GM21515 (cell line): ENCODE results near the gene NFIA.

Experiments
- ATAC-seq: cut with Tn5 transposase; IDR thresholded peaks from one replicate; pipeline ENCODE4 v1.9.1; 2021; ENCODE audit not compliant: unreplicated experiment

The NFIA gene

GRCh38 chr1:61412601-61413000 lies 330.2 kb downstream of the NFIA start:
- ATAC-seq: no peak

GRCh38 chr1:61419196-61419595 lies 336.8 kb downstream of the NFIA start:
- ATAC-seq: no peak

- ATAC-seq: no peak
These were observed 337.3 kb downstream of the NFIA start for GRCh38 chr1:61419657-61420056.

GRCh38 chr1:61420243-61420642 lies 337.9 kb downstream of the NFIA start:
- ATAC-seq: no peak

- ATAC-seq: no peak
These were observed 338.8 kb downstream of the NFIA start for GRCh38 chr1:61420909-61421835.

GRCh38 chr1:61423643-61424042 lies 341.3 kb downstream of the NFIA start:
- no peak for ATAC-seq

- no peak for ATAC-seq
These were observed 342.0 kb downstream of the NFIA start for GRCh38 chr1:61424382-61424781.

GRCh38 chr1:61425040-61425439 lies 342.7 kb downstream of the NFIA start:
- no peak for ATAC-seq

- ATAC-seq: no peak
These were observed 343.9 kb downstream of the NFIA start for GRCh38 chr1:61426254-61426653.

- no peak for ATAC-seq
These were observed 344.5 kb downstream of the NFIA start for GRCh38 chr1:61426885-61427284.

- ATAC-seq: no peak
These were observed 345.1 kb downstream of the NFIA start for GRCh38 chr1:61427510-61427909.

- ATAC-seq: no peak
These were observed 345.8 kb downstream of the NFIA start for GRCh38 chr1:61428146-61428545.

- no peak for ATAC-seq
These were observed 350.4 kb downstream of the NFIA start for GRCh38 chr1:61432616-61433388.

GRCh38 chr1:61433646-61434045 lies 351.3 kb downstream of the NFIA start:
- ATAC-seq: no peak

- no peak for ATAC-seq
These were observed 351.9 kb downstream of the NFIA start for GRCh38 chr1:61434276-61434675.

GRCh38 chr1:61435226-61435625 lies 352.9 kb downstream of the NFIA start:
- no peak for ATAC-seq

- ATAC-seq: no peak
These were observed 353.7 kb downstream of the NFIA start for GRCh38 chr1:61436016-61436415.

GRCh38 chr1:61436491-61437120 lies 354.2 kb downstream of the NFIA start:
- no peak for ATAC-seq

- no peak for ATAC-seq
These were observed 356.9 kb downstream of the NFIA start for GRCh38 chr1:61439234-61439633.

GRCh38 chr1:61441723-61442262 lies 359.4 kb downstream of the NFIA start:
- ATAC-seq: no peak

GRCh38 chr1:61442544-61442943 lies 360.2 kb downstream of the NFIA start:
- ATAC-seq: no peak
